Measurements from ENCODE around the gene SIX2.
"Not testable (repeated sequence)": the region's sequence is repeated elsewhere in the genome, so short reads cannot be mapped to it uniquely, and the experiment has no call there.

SIX2 gene

DNA sequence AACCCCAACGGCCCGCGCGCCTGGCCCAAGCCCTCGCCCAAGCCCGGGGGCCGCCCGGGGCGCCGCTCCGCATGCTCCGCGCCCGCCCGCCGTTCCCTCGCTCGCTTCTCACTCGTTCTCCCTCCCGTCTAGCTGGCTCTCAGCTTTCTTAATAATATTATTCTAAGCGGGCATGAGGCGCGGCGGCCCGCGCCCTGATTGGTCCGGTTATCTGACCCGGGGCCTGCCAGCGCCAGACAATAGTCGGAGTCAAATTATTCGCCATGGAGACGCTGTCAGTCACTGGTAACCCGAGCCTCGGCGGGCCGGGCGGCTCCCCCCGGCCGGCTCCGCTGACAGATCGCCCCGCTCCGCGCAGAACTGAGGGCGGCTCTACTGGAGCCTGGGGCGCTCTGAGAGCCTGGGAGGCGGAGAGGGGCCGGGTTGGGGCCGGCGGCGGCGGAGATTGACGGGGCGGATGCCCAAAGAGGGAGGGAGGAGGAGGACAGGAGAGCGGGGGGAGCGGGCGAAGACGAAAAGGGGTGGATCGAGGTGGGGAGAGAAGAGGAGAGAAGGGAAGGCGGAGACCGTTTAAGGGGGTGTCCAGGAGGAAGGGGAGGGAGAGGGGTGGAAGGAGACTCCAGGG is at the start of gene SIX2:
Gene SIX2, minus strand, starts transcription at position 150 of the 625 bp plus-strand sequence. CDS start 342 bp downstream, outside the sequence.
- DNase-seq (ENCODE audit: low read depth in 3 of 3, low spot score in 1 of 3) = no peak

DNA sequence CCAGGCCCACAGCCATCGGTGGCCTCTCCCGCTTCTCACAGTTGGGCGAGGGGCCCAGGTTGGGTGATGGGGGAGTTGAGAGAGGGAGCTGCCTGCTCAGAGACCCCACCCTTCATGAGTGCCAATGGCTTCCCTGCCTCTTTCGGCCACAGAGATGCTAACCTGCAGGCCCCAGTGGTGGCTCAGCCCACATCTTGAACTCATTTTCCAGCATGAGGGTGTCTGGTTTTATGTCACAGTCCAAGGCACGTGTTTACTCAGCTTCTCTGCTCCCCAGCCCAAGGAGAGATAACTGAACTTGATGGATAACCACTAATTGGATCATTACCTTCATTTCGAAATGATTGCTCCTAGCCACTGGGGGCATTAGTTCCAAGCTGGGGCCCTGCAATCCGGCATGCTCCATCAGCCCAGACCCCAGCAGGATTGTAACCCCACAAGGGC is 45.9 kb upstream of the SIX2 start:
- DNase-seq (ENCODE audit: low read depth in 3 of 3, low spot score in 1 of 3) = no peak

GRCh38 chr2:45053966-45054365 is 44.7 kb upstream of the SIX2 start:
- no peak for DNase-seq (ENCODE audit: low read depth in 3 of 3, low spot score in 1 of 3)

- no peak for DNase-seq (ENCODE audit: low read depth in 3 of 3, low spot score in 1 of 3)
Measured at GRCh38 chr2:45052388-45052928, 43.2 kb upstream of the SIX2 start.

DNA sequence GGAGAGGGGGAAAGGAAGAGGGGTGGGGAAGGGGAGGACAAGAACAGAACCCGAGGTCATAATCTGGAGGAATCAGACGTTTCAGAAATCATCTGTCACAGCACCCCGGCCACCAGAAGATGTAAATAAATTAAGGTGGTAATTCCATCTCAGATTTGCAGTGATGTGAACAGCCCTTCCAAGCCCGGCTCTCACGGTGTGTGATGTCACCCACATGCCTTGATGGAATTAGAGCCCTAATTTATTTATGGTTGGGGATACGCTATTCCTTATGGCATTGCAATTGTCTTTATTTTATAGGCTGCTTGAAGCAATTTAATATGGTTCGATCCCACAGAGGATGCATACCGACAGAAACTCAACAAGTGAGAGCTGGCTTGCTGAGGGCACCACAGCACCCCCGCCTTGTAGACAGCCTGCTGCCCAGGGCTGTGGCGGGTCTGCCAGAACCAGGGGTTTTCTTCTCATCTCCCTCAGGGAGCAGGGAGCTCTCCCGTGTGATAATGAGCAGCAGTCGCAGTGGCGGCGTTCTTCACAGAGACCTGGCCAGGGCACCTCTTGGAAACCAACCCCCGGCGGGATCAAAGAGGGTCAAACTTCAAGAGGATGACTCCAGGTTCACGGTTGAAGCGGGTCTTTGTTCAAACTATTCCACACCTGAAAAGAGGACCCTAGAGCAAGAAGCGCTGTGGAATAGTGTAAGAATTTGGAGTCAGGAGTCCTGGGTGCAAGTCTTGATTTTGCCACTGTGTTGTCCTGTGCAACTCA is 40.5 kb upstream of the SIX2 start:
- no peak for DNase-seq (ENCODE audit: low read depth in 3 of 3, low spot score in 1 of 3)

- DNase-seq (ENCODE audit: low read depth in 3 of 3, low spot score in 1 of 3) = no peak
Measured at GRCh38 chr2:45047301-45047700, 38.0 kb upstream of the SIX2 start.

DNA sequence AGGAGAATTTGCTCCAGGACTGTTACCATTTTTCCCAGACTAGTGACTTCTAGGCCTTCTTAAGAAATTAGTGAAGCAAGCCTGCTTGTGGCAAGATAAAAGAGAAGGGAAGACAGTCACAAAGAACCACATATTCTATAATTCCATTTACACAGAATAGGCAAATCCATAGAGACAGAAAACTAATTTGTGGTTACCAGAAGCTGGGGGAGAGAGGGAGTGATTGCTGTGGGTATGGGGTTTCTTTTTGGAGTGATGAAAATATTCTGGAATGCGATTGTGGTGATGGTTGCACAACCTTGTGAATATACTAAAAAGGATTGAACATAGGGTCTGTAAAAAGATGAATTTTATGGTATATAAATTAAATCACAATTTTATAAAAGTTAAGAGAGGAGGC is 37.5 kb upstream of the SIX2 start:
- no peak for DNase-seq (ENCODE audit: low read depth in 3 of 3, low spot score in 1 of 3)

DNA sequence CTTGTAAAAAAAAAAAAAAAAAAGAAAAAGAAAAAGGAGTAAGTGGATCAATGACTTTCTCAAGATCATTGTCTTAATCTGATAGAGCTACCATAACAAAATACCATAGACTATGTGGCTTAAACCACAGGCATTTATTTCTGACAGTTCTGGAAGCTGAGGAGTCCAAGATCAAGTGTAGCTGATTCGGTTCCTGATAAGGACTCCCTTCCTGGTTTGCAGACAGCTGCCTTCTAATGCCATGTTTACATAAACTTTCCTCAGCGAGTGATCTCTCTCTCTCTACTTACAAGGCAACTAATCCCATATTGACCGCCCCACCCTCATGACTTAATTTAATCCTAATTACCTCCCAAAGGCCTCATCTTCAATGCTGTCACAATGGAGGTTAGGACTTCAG is 36.5 kb upstream of the SIX2 start:
- no peak for DNase-seq (ENCODE audit: low read depth in 3 of 3, low spot score in 1 of 3)

- DNase-seq (ENCODE audit: low read depth in 3 of 3, low spot score in 1 of 3) = no peak
Measured at GRCh38 chr2:45044916-45045315, 35.7 kb upstream of the SIX2 start.

GRCh38 chr2:45043174-45043573 is 33.9 kb upstream of the SIX2 start:
- DNase-seq (ENCODE audit: low read depth in 3 of 3, low spot score in 1 of 3) = no peak

DNA sequence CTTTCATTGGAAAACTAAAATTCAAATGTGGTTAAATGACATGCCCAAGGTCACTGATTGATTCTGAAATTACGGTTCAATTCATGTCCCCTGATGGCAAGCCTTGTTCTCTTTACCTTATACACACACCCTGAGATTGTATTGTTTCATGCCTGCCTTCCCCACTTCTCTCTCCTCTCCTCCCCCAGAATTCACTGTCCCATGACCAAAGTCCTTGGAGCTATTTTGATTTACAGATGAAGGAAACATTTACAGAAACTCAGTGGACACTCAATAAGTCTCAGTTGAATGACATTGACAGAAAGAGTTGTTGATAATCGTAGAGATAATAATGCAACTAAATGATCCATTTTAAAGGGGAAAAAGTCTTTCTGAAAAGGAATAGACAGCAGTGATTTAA is 33.1 kb upstream of the SIX2 start:
- no peak for DNase-seq (ENCODE audit: low read depth in 3 of 3, low spot score in 1 of 3)

- DNase-seq (ENCODE audit: low read depth in 3 of 3, low spot score in 1 of 3) = no peak
Measured at GRCh38 chr2:45040786-45041185, 31.5 kb upstream of the SIX2 start.

- not testable (repeated sequence) for DNase-seq (ENCODE audit: low read depth in 3 of 3, low spot score in 1 of 3)
Measured at GRCh38 chr2:45039804-45040203, 30.6 kb upstream of the SIX2 start.

DNA sequence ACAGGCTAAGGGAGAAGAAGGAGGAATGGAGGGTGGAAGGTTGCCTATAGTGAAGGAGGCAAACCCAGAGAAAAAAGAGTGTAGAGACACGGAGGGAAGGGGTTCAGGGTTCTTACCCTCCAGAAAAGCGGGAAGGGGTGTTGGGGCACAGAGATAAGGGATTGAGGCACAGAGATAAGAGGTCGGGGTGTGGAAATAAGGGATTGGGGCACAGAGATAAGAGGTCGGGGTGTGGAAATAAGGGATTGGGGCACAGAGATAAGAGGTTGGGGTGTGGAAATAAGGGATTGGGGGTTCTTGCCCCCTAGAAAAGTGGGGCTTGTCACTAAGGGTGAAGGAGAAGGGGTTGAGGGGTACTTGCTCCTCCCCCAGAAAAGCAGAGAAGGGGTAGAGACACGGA is 29.6 kb upstream of the SIX2 start:
- DNase-seq (ENCODE audit: low read depth in 3 of 3, low spot score in 1 of 3) = not testable (repeated sequence)

- DNase-seq (ENCODE audit: low read depth in 3 of 3, low spot score in 1 of 3) = no peak
Measured at GRCh38 chr2:45033302-45033701, 24.1 kb upstream of the SIX2 start.

- no peak for DNase-seq (ENCODE audit: low read depth in 3 of 3, low spot score in 1 of 3)
Measured at GRCh38 chr2:45031028-45031427, 21.8 kb upstream of the SIX2 start.

GRCh38 chr2:45030553-45030952 is 21.3 kb upstream of the SIX2 start:
- DNase-seq (ENCODE audit: low read depth in 3 of 3, low spot score in 1 of 3) = no peak

DNA sequence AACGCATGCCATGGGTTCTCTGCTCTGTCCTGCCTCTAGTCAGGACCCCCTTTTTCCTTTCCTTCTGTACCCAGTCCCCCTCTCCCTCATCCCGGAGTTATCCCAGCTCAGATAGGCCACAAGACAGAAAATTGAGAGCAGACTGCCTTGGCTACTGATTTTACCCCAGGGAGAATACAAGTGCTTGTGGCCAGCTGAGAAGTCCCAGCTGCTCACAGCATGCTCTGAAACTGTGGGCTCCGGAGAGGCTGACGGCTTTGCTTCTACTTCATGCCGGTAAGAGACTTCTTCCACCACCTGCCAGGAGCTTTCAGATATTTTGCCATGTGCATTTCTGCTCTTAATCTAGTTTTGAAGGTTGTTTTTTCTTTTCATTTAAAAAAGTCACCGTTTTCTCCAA is 20.0 kb upstream of the SIX2 start:
- DNase-seq (ENCODE audit: low read depth in 3 of 3, low spot score in 1 of 3) = no peak

GRCh38 chr2:45028276-45028675 is 19.0 kb upstream of the SIX2 start:
- DNase-seq (ENCODE audit: low read depth in 3 of 3, low spot score in 1 of 3) = no peak

GRCh38 chr2:45026924-45027450 is 17.7 kb upstream of the SIX2 start:
- no peak for DNase-seq (ENCODE audit: low read depth in 3 of 3, low spot score in 1 of 3)

DNA sequence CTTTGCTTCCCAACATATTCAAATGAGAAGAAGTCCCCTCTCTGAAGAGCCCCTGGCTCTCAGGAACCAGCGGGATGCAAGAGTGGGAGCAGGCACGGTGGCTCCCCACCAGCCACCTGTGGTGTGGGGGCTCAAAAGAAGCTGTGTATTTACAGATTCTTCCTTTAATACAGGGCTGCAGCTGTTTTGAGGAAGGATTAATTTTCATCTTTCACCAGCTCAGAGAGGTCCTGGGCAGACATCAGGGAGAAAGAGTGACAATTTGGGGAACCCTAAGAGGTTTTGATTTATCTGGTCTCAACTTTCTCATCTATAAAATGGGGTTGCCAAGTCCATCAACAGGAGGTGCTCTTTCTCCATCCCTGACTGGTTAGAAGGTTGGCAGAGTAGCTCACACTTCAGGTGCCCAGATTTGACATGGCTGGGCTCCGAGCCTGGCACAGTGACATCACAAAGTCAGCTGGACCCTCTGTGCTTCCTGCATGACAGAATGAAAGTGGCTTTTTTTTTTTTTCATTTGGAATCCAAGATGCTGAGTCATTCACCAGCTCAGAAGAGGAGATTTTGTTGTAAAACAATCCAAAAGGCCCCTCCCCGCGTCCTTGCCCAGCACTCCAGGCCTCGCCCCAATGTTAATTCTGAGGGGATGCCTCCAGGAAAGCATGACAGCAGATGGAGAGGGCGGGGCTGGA is 15.5 kb upstream of the SIX2 start:
- DNase-seq (ENCODE audit: low read depth in 3 of 3, low spot score in 1 of 3) = no peak

DNA sequence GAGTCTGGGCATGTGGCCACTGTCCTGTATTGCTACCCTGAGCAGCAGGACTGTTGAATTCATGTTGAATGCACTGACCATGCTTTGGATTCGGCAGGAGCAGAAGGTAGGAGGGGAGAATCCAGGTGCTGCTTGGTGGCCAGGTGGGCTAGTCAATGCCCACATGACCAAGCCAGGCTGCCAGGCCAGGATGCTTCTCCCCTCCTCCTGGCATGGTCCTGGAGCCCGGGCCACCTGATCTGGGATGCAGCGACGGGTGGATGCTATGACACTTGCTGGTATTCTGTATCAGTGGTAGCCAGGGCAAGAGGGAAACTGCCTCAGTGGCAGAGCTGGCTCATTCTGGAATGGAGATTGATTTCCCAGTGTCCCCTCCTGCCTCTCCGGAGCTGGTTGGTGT is 14.8 kb upstream of the SIX2 start:
- no peak for DNase-seq (ENCODE audit: low read depth in 3 of 3, low spot score in 1 of 3)

All from stimulated activated CD4-positive, alpha-beta T cell treated with anti-CD3 and anti-CD28 coated beads, TNF-alpha, amount 100 ng/mL, for 1 hour (primary cell).